AG09319 (cell line): ENCODE measurements around the gene ARHGEF12.

Source experiments
- DNase-seq: peaks from one replicate; pipeline ENCODE4 v3.0.0-alpha.2; 2010; ENCODE audit warnings: low read depth; ENCODE audit errors: extremely low read depth
- TF ChIP-seq, protein P1 (sequence below): IDR thresholded peaks from 2 replicates; pipeline ENCODE4 v1.5.1; 2011; ENCODE audit warnings: low read depth, mild to moderate bottlenecking, inconsistent platforms, low read length, moderate library complexity

ARHGEF12 gene

DNA sequence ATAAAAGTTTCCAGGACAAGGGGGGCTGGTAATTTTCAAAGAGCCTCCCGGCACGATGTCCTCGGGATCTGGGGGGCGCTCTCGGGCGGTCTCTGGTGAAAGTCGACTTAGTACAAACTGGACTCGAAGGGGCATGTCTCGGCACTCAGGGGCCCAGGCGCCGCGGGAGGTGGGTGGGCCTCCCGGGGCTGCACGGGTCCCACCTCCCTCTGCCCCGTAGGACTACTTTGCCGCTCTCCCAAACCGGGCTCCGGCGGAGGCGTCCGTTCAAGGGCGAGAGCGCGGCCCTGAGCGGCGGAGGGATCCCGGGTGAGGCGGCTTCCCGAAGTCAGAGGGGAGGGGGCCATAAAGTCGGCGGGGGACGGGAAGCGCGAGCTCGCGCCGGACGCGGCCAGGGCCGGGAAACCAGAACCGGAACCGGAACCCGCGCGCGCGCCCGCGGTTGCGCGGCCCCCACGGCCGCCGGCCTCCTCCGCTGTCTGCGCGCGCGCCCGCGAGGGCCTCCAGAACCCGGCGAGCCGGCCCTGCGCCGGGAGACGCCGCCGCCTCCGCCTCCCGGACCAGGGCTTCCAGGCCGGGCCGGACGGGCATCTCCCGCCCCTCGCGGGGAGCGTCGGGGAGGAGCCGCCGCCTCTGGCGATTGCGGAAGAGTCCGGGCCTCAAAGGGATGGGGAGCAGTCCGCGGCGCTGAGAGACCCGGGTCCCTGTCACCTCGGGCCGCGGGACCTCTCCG is at the start of gene ARHGEF12:
Gene ARHGEF12, plus strand, starts transcription at position 506 of the 733 bp plus-strand sequence. CDS start 831 bp downstream, outside the sequence.
- DNase-seq: peak; percentile 98
- TF ChIP-seq, protein P1, sequence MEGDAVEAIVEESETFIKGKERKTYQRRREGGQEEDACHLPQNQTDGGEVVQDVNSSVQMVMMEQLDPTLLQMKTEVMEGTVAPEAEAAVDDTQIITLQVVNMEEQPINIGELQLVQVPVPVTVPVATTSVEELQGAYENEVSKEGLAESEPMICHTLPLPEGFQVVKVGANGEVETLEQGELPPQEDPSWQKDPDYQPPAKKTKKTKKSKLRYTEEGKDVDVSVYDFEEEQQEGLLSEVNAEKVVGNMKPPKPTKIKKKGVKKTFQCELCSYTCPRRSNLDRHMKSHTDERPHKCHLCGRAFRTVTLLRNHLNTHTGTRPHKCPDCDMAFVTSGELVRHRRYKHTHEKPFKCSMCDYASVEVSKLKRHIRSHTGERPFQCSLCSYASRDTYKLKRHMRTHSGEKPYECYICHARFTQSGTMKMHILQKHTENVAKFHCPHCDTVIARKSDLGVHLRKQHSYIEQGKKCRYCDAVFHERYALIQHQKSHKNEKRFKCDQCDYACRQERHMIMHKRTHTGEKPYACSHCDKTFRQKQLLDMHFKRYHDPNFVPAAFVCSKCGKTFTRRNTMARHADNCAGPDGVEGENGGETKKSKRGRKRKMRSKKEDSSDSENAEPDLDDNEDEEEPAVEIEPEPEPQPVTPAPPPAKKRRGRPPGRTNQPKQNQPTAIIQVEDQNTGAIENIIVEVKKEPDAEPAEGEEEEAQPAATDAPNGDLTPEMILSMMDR: peak; percentile 50

DNA sequence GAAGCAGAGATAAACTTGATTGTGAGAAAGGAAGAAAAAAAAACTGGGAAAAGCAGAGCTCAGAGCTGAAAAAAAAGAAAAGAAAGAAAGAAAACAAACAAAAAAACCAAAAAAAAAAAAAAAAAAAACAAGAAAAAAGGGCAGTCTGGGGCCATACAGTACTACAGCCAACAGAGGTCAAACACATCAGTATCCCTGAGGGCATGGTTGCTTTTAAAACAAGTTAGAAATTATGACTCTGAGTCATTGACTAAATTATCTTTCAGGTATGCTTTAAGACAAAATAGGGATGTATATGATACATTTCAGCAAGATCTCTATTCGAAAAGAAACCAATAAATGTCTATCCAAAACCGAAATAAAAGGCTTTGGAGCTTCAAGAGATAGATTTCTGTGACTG is 48.2 kb upstream of the ARHGEF12 start:
- DNase-seq: no peak
- TF ChIP-seq, protein P1: no peak

DNA sequence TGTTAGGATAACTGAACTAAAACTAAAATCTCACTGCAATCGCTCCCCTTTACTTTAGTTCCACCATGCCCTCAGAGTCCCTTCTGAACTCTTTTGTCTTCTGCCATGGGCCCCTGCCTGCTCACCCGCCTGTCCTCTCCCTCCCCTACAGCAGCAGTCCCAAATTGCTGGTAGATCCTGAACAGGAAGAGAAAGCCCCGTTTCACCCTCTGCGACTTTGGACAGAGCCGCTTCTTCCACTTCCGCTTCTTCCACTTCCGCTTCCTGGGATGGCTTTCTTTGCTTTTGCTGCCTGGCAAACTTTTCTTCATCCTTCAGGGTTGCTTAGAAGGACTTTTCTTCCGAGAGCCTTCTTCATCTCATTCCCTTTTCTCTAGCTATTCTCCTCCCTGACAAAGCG is 46.8 kb upstream of the ARHGEF12 start:
- TF ChIP-seq, protein P1: no peak

GRCh38 chr11:120290956-120291355 is 45.3 kb upstream of the ARHGEF12 start:
- DNase-seq: no peak
- TF ChIP-seq, protein P1: no peak

More for the DNA sequence above, 46.8 kb upstream of the ARHGEF12 start:
- DNase-seq: no peak

- DNase-seq: no peak
- TF ChIP-seq, protein P1: no peak
Observed at GRCh38 chr11:120293038-120293800, 43.0 kb upstream of the ARHGEF12 start.

DNA sequence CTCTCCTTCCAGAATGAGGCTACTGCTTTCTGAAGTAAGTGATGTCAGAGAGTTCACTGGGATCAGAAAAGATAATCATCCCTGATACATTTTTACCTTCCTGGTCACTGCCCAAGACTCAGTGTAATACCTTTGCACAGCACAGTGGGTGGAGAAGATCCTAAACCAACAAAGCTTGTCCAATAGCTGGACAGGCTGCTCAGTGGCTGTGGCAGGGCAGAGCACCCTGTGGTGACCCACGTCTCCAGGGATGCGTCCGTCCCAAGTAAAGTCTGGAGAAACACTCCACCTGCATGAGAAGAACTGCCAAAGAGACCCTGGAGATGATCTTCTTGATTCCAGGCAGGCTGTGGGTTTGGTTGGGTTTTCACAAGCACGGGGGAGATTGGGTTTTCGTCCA is 42.1 kb upstream of the ARHGEF12 start:
- TF ChIP-seq, protein P1: no peak
- DNase-seq: no peak

DNA sequence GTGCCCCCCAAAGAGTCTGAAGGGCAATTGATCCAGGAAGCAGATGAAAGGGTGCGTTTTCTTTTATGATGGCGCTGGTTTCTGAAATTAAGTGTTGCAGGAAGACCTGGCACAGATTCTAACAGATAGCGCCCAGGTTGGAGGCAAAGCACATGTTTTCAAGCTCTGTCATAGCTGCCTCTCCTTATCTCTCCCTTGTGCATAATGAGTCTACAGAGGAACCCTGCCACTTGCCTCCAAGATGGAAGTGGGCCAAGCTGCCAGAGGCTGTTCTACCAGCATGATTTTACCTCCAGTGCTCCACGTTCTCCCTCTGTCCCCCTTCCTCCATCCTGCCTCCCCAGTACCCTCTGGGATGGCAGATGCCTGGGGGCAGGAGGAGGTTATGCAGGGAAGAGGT is 41.1 kb upstream of the ARHGEF12 start:
- TF ChIP-seq, protein P1: no peak
- no peak for DNase-seq
